Measurements from ENCODE around the gene WASHC4. TPM values are rescaled to one million over a fixed set of nuclear protein-coding genes. Genes with fewer than 3 reads are reported as not detected.

The WASHC4 gene
- total RNA-seq, 1 experiment from 2014 or later = 25.5 TPM

DNA sequence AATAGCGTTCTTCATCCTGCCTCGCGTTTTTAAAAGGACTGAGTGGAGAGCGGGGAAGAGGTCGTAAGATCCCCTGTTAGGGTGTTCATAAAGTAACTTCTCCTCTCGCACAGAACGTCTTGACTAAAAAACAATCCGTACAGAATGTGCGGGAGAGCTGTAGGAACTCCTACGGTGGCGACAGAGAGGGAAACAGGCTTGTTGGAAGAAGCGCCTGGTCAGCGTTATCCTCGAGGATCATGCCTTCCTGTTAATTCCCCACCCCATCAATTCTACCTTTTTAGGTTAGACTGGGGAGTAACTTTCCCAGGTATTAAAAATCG is 399 bp upstream of the WASHC4 start:
- TSS peak; percentile 85 for BruUV-seq (replicated peaks)
- ATAC-seq (peak; percentile 61), DNase-seq (ENCODE audit: low read depth, low spot score) (peak; percentile 26)
- Histone ChIP-seq H3K4me1 (ENCODE audit: control insufficient read depth in 1 of 2, insufficient read depth in 2 of 2, low read length in 2 of 2) (peaks cover 3 to 27% of the 10 kb centered on the region in 2 experiments; a peak in 3 of 4 replicates), H3K9ac (ENCODE audit: low read length) (peak overlapping the region; percentile 77), H3K27ac (ENCODE audit: low read depth, low read length) (peak overlapping the region; percentile 69), H3K9me3 (ENCODE audit: control insufficient read depth in 1 of 2, insufficient read depth in 1 of 2, low read depth in 1 of 2, low read length in 2 of 2) (no peaks in the 10 kb centered on the region), H4K20me1 (ENCODE audit: insufficient read depth) (no peaks in the 10 kb centered on the region), H3K4me2 (ENCODE audit: low read length) (peak overlapping the region; percentile 92), H3K27me3 (ENCODE audit: insufficient read depth, low read length) (no peaks in the 10 kb centered on the region), H3K79me2 (ENCODE audit: insufficient read depth, low read length) (peaks cover 44% of the 10 kb centered on the region), H3K36me3 (ENCODE audit: control insufficient read depth in 1 of 2, insufficient read depth in 2 of 2, low read length in 2 of 2) (no peaks in the 10 kb centered on the region; a peak in 2 of 4 replicates), H3K4me3 (replicated peaks in 1 of 2; ENCODE audit: low read depth in 1 of 2, low read length in 2 of 2) (peak overlapping the region; percentile 87 to 88), H3K9me2 (ENCODE audit: insufficient read depth) (no peaks in the 10 kb centered on the region), H2AFZ (ENCODE audit: low read depth, low read length, poor library complexity, severe bottlenecking) (peak overlapping the region; percentile 96)
- ChIA-PET POLR2A (no interaction called here), CTCF (no interaction called here), RAD21 (ENCODE audit: low non-redundant PET in 1 of 2, low total read pairs in 2 of 2, uncharacterized antibody in 2 of 2, unreplicated experiment in 2 of 2) (no interaction called here)
- intact Hi-C loops (cut with micrococcal nuclease) = no loop called here
- TF ChIP-seq, protein P1, sequence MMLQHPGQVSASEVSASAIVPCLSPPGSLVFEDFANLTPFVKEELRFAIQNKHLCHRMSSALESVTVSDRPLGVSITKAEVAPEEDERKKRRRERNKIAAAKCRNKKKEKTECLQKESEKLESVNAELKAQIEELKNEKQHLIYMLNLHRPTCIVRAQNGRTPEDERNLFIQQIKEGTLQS (IDR thresholded peaks at IDR 0.05) = no peak
- TF ChIP-seq EZH2phosphoT487 (IDR thresholded peaks at IDR 0.05; ENCODE audit: borderline replicate concordance) = no peak
- no peak for TF ChIP-seq JUND (IDR thresholded peaks at IDR 0.05)
- no peak for TF ChIP-seq CBX3 (IDR thresholded peaks at IDR 0.05; ENCODE audit: low read depth)

DNA sequence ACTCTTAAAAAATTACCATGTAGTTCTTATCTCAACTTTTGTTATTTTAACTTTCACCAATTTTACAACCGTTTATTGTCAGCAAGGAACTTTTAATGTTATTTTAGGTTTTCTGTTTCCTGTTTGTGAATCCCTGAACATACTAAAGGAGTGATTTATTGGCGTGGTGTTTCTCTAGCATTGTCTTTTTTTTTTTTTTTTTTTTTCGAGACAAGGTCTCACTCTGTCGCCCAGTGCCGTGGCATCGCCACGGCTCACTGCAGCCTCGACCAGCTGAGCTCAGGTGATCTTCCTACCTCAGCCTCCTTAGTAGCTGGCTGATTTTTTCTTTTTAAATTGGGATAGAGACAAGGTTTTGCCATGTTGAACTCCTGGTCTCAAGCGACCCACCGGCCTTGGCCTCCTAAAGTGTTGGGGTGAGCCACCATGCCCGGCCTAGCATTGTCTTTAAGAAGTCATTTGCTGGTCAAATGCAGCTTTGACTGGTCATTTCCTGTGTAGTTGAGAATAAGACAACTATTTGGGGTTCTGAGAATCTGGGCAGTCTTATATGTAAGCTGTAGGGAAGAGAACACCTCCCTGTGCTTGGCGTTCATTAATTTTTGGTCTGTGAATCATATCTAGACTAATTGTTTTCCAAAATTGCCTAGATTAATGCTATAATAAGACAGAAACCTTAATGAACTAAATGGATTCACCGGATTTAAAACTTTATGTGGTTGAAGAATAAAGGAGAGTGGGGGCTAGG is 2.1 kb downstream of the WASHC4 start:
- peak overlapping the region; percentile 92; the same call in 1 of the 2 replicates for H3K4me2 ChIP-seq (ENCODE audit: low read length)
- TF ChIP-seq EZH2 (IDR thresholded peaks at IDR 0.05) (no peak), ELF1 (IDR thresholded peaks at IDR 0.05; ENCODE audit: borderline replicate concordance, low read depth) (no peak), FOSL1 (IDR thresholded peaks at IDR 0.05; ENCODE audit: low read depth) (no peak), CBX3 (IDR thresholded peaks at IDR 0.05; ENCODE audit: low read depth) (no peak), EZH2phosphoT487 (IDR thresholded peaks at IDR 0.05; ENCODE audit: borderline replicate concordance) (no peak), SRF (IDR thresholded peaks at IDR 0.05; ENCODE audit: low read depth) (no peak), CEBPB (IDR thresholded peaks at IDR 0.05; ENCODE audit: low read depth) (no peak), SIN3A (IDR thresholded peaks at IDR 0.05; ENCODE audit: low read depth) (no peak), EGR1 (IDR thresholded peaks at IDR 0.05; ENCODE audit: low read depth) (no peak), SP1 (IDR thresholded peaks at IDR 0.05; ENCODE audit: low read depth) (no peak), POLR2AphosphoS5 (IDR thresholded peaks at IDR 0.05; ENCODE audit: low read depth, low read length) (no peak), ZNF274 (IDR thresholded peaks at IDR 0.05; ENCODE audit: low read depth, low read length) (no peak), YY1 (IDR thresholded peaks at IDR 0.05; ENCODE audit: extremely low read depth, insufficient replicate concordance, low read depth, low read length) (no peak), ZFX (IDR thresholded peaks at IDR 0.05) (no peak)
- TF ChIP-seq, protein P2, sequence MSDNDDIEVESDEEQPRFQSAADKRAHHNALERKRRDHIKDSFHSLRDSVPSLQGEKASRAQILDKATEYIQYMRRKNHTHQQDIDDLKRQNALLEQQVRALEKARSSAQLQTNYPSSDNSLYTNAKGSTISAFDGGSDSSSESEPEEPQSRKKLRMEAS (IDR thresholded peaks at IDR 0.05) = no peak
- TF ChIP-seq, protein P1 (IDR thresholded peaks at IDR 0.05) = no peak
- H3K79me2 ChIP-seq (ENCODE audit: insufficient read depth, low read length) = peaks cover 60% of the 10 kb centered on the region
- intact Hi-C loops (cut with micrococcal nuclease) = no loop called here
- no peak for ATAC-seq
- no peak overlapping the region for H3K9ac ChIP-seq (ENCODE audit: low read length)
- DNase-seq (ENCODE audit: low read depth, low spot score) = no peak
- H3K4me1 ChIP-seq (ENCODE audit: control insufficient read depth in 1 of 2, insufficient read depth in 2 of 2, low read length in 2 of 2) = peaks cover 3 to 27% of the 10 kb centered on the region in 2 experiments; a peak in 3 of 4 replicates
- H3K36me3 ChIP-seq (ENCODE audit: control insufficient read depth in 1 of 2, insufficient read depth in 2 of 2, low read length in 2 of 2) = peaks cover 2% of the 10 kb centered on the region in 2 experiments; a peak in 3 of 4 replicates
- H3K9me3 ChIP-seq (ENCODE audit: control insufficient read depth in 1 of 2, insufficient read depth in 1 of 2, low read depth in 1 of 2, low read length in 2 of 2) = no peaks in the 10 kb centered on the region
- RAD21 ChIA-PET (ENCODE audit: low non-redundant PET in 1 of 2, low total read pairs in 2 of 2, uncharacterized antibody in 2 of 2, unreplicated experiment in 2 of 2) = no interaction called here
- H3K4me3 ChIP-seq (replicated peaks in 1 of 2; ENCODE audit: low read depth in 1 of 2, low read length in 2 of 2) = no peak overlapping the region
- CTCF ChIA-PET = no interaction called here
- H4K20me1 ChIP-seq (ENCODE audit: insufficient read depth) = no peaks in the 10 kb centered on the region
- no TSS peak for BruUV-seq (replicated peaks)
- H3K9me2 ChIP-seq (ENCODE audit: insufficient read depth) = no peaks in the 10 kb centered on the region
- POLR2A ChIA-PET = no interaction called here
- H3K27me3 ChIP-seq (ENCODE audit: insufficient read depth, low read length) = no peaks in the 10 kb centered on the region
- H2AFZ ChIP-seq (ENCODE audit: low read depth, low read length, poor library complexity, severe bottlenecking) = no peak overlapping the region
- no peak overlapping the region for H3K27ac ChIP-seq (ENCODE audit: low read depth, low read length)

All from HCT116 (cell line).